ENCODE measurements around the gene AADACL4. TPM values are rescaled to one million over a fixed set of nuclear protein-coding genes. Genes with fewer than 3 reads are reported as not detected.

Gene AADACL4
- total and polyA plus RNA-seq, 11 donors: not detected

- H3K27me3 ChIP-seq: no peaks in the 10 kb centered on the region
- H3K36me3 ChIP-seq: no peaks in the 10 kb centered on the region
- peaks cover 0 to 3% (median 0%) of the 10 kb centered on the region in 12 donors for H3K4me1 ChIP-seq
- WGBS, 4 donors: 73 to 77% (median 76%) methylated on average over 4 of the region's 4 CpGs
- intact Hi-C loops (cut with DNase I): no loop called here
- peaks cover 0 to 15% (median 6%) of the 10 kb centered on the region in 12 donors for H3K9me3 ChIP-seq
- no peak overlapping the region for H3K4me3 ChIP-seq
- DNase-seq (no peak), ATAC-seq (no peak)
- TF ChIP-seq CTCF (IDR thresholded peaks at IDR 0.05) (no peak), POLR2A (IDR thresholded peaks at IDR 0.05) (no peak)
- H3K27ac ChIP-seq: no peak overlapping the region
These were observed 64.7 kb downstream of the AADACL4 start for GRCh38 chr1:12708396-12709090.

GRCh38 chr1:12709091-12709491, 65.2 kb downstream of the AADACL4 start:
- intact Hi-C loops (cut with DNase I): no loop called here
- TF ChIP-seq CTCF (IDR thresholded peaks at IDR 0.05): no peak
- TF ChIP-seq POLR2A (IDR thresholded peaks at IDR 0.05): no peak
- no peaks in the 10 kb centered on the region for H3K27me3 ChIP-seq
- WGBS, 4 donors: 23 to 51% (median 41%) methylated on average over 1 of the region's 1 CpG
- no peak overlapping the region for H3K4me3 ChIP-seq
- DNase-seq (no peak), ATAC-seq (no peak)
- peaks cover 0 to 3% (median 0%) of the 10 kb centered on the region in 12 donors for H3K4me1 ChIP-seq
- H3K9me3 ChIP-seq: peaks cover 0 to 9% (median under 1%) of the 10 kb centered on the region in 12 donors
- H3K36me3 ChIP-seq: no peaks in the 10 kb centered on the region
- no peak overlapping the region for H3K27ac ChIP-seq

GRCh38 chr1:12709696-12710095, 65.8 kb downstream of the AADACL4 start:
- Histone ChIP-seq H3K27ac (no peak overlapping the region), H3K4me3 (no peak overlapping the region), H3K27me3 (no peaks in the 10 kb centered on the region), H3K9me3 (peaks cover 0 to 3% (median 0%) of the 10 kb centered on the region in 12 donors), H3K4me1 (peaks cover 0 to 3% (median 0%) of the 10 kb centered on the region in 12 donors), H3K36me3 (no peaks in the 10 kb centered on the region)
- ATAC-seq (no peak), DNase-seq (no peak)
- 70 to 87% (median 77%) methylated on average over 3 of the region's 3 CpGs for WGBS, 4 donors
- intact Hi-C loops (cut with DNase I): no loop called here
- TF ChIP-seq CTCF (IDR thresholded peaks at IDR 0.05) (no peak), POLR2A (IDR thresholded peaks at IDR 0.05) (no peak)

GRCh38 chr1:12711536-12711935, 67.7 kb downstream of the AADACL4 start:
- no peak overlapping the region for H3K27ac ChIP-seq
- ATAC-seq: no peak
- no peaks in the 10 kb centered on the region for H3K36me3 ChIP-seq
- H3K9me3 ChIP-seq: no peaks in the 10 kb centered on the region
- no peaks in the 10 kb centered on the region for H3K27me3 ChIP-seq
- H3K4me3 ChIP-seq: no peak overlapping the region
- 52 to 59% (median 57%) methylated on average over 3 of the region's 3 CpGs for WGBS, 4 donors
- no peak for TF ChIP-seq POLR2A (IDR thresholded peaks at IDR 0.05)
- no peak for TF ChIP-seq CTCF (IDR thresholded peaks at IDR 0.05)
- DNase-seq: no peak
- H3K4me1 ChIP-seq: peaks cover 0 to 3% (median 0%) of the 10 kb centered on the region in 12 donors
- intact Hi-C loops (cut with DNase I): no loop called here

Measured in heart left ventricle (tissue), 16 donors.